ENCODE results near the gene PTPN9.
"Not testable (repeated sequence)": the region's sequence is repeated elsewhere in the genome, so short reads cannot be mapped to it uniquely, and the experiment has no call there.

PTPN9 gene

DNA sequence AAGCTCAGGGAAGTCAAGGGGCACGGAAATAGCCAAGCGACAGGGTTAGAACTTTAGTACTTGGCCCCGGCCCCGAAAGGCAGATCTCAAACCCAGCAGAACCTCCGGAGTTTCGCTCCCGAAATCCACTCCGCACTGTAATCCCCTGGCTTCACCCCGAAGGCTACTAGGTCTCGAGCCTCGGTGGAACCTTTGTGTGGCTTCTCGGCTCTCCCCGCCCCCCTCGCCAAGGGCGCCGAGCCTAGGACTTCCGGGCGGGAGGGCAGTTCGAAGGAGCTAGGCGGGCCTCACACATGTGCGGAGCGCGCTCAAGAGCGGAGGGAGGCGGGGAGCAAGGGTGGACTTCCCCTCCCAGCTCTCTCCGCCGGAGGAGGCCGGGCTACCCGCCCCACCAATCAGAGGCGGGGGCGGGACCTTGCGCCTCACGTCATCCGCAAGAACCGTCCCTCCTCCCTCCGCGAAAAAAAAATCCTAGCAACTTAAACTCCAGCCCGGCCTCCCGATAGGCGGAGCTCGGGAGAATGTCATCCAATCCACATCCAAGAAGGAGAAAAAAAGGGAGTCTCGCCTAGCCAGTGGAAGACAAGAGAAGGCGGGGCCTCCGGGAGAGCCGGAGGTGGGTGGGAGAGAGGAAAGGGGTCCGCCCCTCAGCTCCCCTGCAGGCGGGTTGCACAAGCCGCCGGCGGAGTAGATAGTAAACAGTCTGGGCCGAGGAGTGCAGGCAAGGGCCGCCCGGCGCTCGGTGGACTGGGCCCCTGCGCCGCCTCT is 125.2 kb downstream of the PTPN9 start:
- peak; percentile 93 for DNase-seq (ENCODE audit: low read depth in 2 of 2)

DNA sequence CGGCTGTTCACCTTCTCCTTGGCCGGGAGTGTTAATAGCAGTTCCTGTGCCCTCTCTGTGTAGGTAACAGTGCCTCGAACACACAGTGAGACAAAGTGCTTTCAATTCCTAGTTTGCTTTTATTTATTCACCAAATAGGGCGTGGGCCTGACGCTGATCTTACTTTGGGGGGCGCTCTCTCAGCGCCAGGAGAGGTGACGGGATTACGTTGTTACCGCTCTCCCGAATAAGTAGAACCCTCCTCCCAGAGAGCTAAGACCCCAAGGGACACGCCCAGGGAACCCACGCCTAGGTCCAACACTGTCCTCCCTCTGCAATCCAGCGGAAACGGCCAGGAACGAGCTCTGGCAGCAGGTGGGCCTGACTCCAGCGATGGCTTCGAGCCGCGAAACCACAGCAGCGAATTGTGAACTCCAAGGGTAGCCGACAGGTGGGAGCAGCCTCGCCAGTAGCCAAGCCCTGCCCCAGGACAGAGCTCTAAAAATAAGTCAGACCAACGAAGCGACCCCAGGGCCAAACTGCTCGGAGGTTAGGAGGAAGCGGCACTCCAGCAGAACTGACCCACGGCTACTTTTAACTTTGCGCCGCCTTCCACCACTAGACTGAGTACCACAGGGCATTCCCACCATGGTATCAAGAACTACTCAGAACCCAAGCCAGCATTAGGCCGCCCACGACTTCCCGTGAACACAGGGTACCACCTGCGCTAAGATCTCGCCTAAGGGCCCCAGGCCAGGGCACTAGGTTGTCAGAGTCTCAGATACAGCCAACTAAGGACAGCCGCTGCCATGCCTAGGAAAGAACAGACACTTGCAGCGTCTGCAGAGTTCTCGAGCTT is 126.0 kb downstream of the PTPN9 start:
- peak; percentile 44 to 63 for DNase-seq (ENCODE audit: low read depth in 2 of 2)

DNA sequence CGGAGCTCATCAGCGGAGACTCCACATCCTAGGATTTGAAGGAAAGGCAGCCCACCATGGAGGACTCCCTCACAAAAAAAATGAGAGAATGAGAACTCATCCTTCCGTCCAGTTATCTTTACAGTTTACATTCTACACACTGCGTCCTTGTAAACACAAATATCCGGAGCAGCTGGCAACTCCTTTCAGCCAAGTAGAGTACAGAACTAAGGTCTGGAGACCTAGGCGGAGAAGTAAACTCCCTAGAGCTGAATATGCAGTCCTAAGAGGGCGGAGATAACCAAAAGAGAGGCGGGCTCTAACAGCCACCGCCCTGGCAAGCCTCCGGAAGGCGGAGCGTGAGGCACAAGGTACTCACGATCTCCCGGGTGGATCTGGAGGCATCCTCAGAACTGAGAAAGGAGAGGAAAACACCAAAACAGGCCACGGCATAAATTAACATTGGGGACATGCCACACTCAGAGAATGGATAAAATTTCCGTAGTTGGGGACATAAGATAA is 126.7 kb downstream of the PTPN9 start:
- DNase-seq (ENCODE audit: low read depth in 2 of 2): peak; percentile 57 to 74

DNA sequence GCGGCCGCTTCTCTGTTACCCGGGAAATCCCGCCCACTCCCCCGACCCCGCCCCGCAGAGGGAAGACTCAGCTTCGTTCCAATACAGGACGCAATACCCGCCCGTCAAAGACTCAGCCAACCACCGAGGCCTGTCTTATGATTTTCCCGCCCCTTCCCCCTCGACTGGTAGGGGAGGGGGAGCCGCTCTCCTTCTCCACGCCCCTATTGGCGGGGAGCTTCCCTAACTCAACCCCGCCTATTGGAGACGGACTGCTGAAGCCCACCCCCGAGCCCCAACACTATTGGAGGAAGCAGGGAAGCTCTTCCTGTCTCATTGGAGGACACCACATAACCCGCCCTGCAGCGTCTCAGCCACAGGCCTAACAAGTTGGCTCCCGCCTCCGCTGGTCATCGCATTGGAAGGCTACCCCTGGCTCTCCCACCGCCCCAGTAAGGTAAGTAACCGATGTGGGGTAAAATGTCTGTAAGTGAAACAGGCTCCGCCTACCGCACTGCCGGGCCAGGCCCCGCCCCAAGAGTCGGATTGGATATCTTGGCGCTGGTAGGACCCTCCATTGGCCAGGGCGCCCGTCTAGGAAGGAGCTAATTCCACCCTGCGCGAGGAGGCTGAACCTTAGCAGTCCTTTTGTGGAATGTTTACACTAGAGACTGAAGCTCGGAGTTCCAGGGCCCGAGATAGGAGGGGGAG is 127.3 kb downstream of the PTPN9 start, which contains the start of gene SIN3A:
SIN3A (minus strand) TSS at position 17 of the 690 bp plus-strand sequence. CDS start 21,315 bp downstream, outside the sequence.
- DNase-seq (ENCODE audit: low read depth in 2 of 2): peak; percentile 95 to 99

DNA sequence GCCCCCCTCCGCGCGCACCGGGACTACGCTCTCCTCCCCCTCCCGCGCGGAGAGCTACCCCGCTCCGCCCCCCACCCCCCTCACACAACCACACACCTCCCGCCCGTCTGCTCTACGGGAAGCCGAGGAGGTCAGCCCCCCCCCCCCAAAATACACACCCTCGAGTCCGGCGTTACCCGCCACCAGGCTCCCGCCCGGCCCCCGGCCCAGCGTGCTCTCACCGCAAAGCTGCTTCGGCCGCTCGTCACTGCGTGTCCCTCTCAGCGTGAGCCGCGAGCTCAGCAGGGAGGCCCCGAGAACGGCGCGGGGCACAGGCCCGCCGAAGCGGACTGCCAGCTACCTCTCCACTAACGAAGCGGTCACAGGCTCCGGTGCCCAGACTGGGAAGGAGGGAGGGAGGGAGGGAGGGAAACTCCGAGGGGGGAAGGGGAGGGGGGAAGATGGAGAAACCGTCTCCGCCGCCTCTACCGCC is 127.9 kb downstream of the PTPN9 start:
- DNase-seq (ENCODE audit: low read depth in 2 of 2): no peak

DNA sequence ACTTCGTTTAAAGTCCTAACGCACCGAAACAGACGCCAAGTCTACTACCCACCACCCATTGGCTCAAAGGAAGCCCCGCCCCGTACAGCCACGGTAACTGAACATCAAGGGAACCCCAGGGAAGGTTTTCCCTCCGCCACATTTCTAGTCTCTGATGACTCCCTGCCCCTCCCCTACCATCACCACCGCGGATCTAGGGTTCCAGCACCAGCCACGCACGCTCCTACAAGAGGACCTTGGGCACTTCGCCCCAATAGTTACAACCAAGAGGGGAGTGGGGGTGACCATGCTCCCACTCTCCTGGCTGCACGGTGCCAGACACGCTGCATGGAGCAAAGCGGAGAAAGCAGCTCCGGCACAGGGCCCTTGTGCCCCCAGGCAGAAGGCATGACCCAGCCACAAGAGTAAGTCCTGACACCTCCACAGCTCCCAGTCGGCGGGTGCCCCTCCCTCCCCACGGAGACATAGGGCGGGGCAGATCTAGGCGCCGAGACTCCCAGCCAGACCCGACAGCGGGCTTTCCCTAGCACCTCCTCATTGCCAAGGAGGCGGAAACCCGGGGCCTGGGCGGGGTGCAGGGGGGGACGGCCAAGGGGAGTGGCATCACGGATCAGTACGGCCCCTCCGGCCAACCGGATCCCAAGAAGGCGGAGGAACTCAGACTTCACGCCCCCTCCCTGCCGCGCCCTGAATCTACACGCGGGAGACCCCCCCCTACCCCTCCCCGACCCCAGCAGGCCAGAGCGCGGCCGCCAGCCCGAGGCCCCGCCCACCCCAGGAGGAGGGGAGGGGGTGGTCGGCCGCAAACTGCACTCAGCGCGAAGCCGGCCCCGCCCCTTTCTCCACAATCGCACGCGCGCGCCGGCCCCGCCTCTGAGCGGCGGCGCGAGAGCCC is 128.6 kb downstream of the PTPN9 start:
- peak; percentile 92 to 97 for DNase-seq (ENCODE audit: low read depth in 2 of 2)

DNA sequence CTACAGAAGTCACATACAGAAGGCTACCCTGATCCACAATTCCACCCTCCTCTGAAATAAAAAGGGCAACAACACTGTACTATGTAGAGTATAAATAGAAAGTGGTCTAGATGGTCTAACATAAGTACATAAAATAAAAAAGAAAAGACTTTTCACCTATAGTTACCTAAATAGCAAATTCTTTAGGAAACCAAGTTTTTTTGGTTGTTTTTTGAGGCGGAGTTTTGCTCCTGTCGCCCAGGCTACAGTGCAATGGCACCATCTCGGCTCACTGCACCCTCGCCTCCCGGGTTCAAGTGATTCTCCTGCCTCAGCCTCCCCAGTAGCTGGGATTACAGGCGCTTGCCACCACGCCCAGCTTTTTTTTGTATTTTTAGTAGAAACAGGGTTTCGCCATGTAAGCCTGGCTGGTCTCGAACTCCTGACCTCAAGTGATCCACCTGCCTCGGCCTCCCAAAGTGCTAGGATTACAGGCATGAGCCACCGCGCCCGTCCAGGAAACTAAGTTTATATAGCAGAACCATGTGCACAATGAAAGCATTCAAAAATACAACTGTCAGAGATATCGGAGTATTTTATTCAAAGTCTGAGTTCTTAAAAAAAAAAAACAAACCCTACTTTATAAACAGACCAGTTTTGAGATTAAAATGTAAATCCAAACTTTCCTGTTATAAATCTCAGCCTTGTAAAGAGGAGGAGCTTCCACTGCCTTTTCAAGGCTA is 129.4 kb downstream of the PTPN9 start:
- DNase-seq (ENCODE audit: low read depth in 2 of 2): no peak

DNA sequence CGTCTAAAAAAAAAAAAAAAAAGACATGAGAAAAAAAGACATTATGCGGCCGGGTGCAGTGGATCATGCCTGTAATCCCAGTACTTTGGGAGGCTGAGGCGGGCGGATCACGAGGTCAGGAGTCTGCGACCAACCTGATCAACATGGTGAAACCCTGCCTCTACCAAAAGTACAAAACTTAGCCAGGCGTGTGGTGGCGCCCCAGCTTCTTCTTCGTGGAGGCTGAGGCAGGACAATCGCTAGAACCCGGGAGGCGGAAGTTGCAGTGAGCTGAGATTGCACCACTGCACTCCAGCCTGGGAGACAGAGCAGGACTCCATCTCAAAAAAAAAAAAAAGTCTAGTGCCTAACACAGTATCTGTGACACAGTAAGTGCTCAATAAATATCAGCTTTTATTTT is 130.9 kb downstream of the PTPN9 start:
- not testable (repeated sequence) for DNase-seq (ENCODE audit: low read depth in 2 of 2)

DNA sequence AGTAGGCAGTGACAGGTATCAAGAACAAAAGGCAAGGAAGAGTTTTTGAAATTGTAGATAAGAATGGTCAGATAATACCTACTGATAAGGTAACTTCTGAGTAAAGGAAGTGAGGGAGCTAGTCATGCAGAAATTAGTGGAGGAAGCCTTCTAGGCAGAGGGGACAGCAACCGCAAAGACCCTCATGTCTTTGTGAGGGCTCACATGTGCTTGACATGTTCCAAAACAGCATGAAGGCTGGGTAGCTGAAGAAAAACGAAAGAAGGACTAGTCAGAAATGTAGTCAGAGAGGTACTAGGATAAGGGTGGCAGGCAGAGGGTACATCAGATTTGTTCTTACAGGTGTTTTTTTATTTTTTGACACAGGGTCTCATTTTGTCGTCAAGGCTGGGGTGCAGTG is 133.0 kb downstream of the PTPN9 start:
- DNase-seq (ENCODE audit: low read depth in 2 of 2): no peak

DNA sequence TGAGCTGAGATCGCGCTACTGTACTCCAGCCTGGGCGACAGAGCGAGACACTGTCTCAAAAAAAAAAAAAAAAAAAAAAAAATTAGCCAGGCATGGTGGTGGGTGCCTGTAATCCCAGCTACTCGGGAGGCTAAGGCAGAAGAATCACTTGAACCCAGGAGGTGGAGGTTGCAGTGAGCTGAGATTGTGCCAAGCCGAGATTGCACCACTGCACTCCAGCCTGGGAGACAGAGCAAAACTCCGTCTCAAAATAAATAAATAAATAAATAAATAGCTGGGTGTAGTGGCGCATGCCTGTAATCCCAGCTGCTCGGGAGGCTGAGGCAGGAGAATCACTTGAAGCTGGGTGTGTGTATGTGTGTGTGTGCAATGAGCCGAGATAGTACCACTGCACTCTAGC is 133.8 kb downstream of the PTPN9 start:
- not testable (repeated sequence) for DNase-seq (ENCODE audit: low read depth in 2 of 2)

DNA sequence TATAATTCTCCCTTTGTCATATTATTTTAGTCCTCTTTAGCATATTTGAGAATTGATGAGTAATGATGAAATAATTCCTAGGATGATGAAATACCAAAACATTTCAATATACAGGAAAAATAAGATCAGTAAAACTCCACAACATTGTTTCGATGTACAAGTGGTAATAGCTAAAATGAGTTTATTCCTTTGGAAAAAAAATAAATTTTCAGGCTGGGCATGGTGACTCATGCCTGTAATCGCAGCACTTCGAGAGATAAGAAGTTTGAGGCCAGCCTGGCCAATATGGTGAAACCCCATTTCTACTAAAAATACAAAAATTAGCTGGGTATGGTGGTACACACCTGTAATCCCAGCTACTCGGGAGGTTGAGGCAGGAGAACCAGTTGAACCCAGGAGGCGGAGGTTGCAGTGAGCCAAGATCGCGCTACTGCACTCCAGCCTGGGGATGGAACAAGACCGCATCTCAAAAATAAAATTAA is 135.1 kb downstream of the PTPN9 start:
- not testable (repeated sequence) for DNase-seq (ENCODE audit: low read depth in 2 of 2)

DNA sequence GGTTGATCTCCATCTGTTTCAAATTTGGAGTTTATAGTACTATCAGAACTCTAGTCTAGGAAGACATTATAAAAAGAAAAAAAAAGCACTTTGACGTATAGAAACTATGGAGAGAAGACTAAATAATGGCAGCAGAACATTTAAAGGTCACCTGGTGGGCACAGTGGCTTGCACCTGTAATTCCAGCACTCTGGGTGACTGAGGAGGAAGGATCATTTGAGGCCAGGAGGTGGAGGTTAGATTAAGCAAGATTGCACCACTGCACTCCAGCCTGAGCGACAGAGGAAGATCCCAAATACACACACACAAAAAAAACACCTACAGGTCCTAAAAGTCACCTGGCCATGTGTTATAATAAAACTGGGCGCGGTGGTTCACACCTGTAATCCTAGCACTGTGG is 141.4 kb downstream of the PTPN9 start:
- no peak for DNase-seq (ENCODE audit: low read depth in 2 of 2)

DNA sequence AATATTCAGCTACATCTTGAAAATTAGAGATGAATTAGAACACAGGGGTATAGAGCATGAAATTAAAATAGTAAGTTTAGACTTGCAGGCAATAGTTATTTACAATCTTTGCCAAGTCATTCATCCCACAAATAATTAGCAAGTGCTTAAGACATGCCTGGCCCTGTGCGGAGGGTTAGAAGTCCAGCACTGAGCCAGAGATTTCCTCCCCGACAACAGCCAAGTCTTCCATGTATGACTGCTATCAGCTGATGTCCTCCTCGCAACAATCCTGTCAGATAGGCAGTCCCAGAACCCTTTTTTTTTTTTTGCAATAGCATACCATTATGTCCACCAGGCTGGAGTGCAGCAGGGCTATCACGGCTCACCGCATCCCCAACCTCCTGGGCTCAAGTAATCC is 142.2 kb downstream of the PTPN9 start:
- no peak for DNase-seq (ENCODE audit: low read depth in 2 of 2)

DNA sequence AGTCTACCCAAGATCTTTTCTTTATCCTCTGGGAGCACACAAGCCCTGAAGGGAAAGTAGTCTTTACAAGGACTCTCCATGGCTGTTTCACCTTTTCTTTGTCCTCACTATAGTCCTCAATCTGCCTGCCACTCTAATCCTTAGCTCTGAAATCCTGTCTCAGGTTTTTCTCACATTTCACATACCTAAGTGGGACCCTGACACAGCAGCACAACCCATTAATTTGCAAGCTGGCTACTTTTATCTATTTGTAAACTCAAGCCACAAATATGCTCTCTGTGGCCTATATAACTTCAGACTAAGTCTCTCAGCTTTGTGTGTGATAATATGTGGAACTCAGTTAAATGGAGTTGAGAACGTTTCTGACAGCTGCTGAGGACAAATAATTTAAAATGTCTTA is 147.4 kb downstream of the PTPN9 start:
- DNase-seq (ENCODE audit: low read depth in 2 of 2): no peak

DNA sequence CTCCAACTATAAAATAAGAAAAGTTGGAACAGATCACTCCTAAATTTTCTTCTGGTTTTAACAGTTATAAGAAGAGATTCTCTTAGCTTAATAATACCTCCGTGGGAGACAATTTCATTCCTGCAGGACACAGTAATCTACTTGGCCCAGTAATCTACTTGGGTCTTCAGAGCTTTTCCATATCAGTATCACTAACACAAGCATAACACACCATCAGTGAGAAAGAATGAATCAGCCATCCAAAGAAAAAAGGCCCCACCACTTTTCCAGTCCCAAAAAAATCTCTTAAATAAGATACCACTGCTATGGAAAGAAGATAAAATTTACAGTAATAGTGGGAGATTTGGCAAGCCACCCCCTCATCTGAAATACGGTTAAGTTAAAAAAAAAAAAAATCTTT is 147.8 kb downstream of the PTPN9 start:
- DNase-seq (ENCODE audit: low read depth in 2 of 2): no peak

DNA sequence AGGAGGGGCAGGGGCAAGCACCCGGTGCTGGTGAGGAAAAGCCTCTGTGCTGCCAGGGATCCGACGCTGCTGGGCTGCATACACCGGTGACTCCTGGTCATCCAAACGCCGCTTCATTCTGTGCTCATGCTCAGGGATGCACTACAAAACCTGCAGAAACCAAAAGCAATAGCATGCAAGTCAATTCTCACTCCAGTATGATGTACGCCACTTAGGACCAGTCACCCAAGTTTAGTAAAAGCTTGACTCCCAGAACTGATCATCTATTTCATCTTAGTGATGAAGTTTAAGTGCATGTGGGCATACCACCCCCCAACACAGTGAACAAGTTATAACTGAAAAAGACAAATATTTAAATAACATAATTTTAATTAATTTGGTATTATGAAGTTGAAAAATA is 148.9 kb downstream of the PTPN9 start:
- DNase-seq (ENCODE audit: low read depth in 2 of 2): no peak

DNA sequence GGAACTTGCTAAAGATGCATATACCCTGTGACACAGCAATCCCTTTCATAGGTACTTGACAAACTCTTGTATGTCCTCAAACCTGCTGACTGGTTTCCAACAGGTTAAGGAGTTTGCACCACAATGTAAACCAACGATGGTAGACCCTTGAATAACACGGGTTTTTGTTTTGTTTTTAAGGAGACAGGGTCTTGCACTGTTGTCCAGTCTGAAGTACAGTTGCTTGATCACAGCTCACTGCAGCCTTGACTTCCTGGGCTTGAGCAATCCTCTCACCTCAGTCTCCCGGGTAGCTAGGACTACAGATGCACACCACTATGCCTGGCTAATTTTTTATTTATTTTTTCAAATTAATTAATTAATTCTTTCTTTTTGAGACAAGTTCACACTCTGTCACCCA is 151.0 kb downstream of the PTPN9 start:
- DNase-seq (ENCODE audit: low read depth in 2 of 2): no peak

DNA sequence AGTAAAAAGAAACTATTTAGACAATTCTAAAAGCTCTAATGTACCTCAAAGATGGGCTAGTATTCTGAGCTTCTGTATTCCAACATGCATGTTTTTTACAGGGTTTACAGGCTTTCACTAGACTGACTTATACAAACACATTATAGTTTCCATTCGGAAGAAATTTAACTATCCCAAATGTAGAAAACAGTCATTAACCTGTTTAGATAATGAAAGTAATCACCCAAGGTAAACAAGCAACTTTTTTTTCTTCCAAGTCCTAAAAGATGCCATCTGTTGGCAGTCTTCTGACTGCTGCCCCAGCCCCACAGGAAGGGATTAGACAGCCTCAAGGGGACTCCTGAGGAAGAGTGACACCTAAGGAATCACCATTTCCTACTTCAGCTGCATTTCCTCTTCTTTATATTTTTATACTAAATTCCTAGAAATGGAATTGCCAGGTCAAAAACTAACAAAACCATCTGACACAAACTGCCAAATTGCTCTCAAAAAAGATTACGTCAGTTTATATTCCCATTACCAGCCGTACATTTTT is 153.1 kb downstream of the PTPN9 start:
- DNase-seq (ENCODE audit: low read depth in 2 of 2): no peak

DNA sequence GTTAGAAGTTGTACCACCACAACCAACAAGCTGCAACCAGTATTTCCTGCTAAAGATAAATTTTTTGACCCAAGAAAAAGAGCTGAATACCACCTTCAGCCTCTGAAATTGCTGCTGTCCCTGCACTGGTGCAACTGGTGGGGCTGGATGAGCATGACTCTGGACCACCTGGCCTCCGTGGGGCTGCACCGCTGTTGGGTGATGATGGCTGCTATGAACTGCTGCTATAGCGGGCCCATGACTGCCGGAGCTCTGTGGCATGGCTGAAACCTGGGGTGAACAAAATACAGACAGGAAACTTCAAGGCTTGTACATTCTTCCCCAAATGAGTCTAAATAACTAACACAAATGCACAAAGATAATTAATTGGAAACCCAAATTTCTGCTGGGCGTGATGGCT is 156.6 kb downstream of the PTPN9 start:
- no peak for DNase-seq (ENCODE audit: low read depth in 2 of 2)

DNA sequence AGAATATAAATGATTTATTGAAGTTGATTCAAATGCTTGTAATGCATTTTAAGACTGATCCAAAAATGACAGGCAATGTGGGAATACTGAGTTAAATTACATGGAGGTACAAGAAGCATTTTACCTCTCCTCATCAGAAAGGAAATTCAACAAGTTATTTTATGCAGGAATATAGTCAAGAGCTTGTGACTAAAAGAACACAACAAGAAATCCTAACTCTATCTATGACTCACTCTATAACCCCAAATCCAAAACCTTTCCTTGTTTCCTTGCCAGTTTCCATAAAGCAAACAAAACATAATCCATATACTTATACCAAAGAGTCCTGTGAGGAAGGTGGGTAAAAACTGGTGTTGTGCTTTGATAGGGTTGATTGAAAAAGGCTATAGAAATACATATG is 158.4 kb downstream of the PTPN9 start:
- no peak for DNase-seq (ENCODE audit: low read depth in 2 of 2)

All from stimulated activated CD4-positive, alpha-beta T cell treated with anti-CD3 and anti-CD28 coated beads, Interleukin-12 subunit alpha, Interleukin-12 subunit beta, amount 100 ng/mL, for 24 hours (primary cell).